Hematopoietic multipotent progenitor cell treated with erythropoietin and hydrocortisone succinate and interleukin-3 and kit ligand, for 6 days (in vitro differentiated cells): ENCODE results near the gene VCAN.
"Not testable (repeated sequence)": the region's sequence is repeated elsewhere in the genome, so short reads cannot be mapped to it uniquely, and the experiment has no call there.

Source experiments
- DNase-seq: peaks from one replicate; pipeline ENCODE4 v3.0.0-alpha.2; 2015

VCAN gene

GRCh38 chr5:83471405-83472212 lies at the start of gene VCAN:
VCAN (plus strand) TSS chr5:83471744; CDS start chr5:83483519, 11,775 bp downstream.
- DNase-seq: peak; percentile 9

GRCh38 chr5:83422284-83422683 lies 49.3 kb upstream of the VCAN start:
- DNase-seq: no peak

DNA sequence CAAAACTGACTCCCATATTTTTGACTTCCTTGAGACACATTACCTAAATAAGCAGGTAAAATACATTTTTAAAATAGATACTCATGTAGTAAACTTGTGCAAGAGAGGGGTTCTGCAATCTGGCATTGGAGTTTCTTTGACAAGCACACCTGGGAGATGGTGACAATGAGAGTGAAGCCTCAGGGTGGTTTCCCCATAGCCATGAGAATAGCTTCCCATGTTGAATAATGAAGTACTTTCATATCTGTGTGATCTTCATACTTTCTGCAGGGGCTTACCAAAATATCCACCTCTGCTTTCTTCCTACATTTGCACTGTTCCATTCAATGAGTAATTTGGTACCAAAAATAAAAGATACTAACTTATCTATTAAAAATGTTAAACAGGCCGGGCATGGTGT lies 44.7 kb upstream of the VCAN start:
- DNase-seq: no peak

DNA sequence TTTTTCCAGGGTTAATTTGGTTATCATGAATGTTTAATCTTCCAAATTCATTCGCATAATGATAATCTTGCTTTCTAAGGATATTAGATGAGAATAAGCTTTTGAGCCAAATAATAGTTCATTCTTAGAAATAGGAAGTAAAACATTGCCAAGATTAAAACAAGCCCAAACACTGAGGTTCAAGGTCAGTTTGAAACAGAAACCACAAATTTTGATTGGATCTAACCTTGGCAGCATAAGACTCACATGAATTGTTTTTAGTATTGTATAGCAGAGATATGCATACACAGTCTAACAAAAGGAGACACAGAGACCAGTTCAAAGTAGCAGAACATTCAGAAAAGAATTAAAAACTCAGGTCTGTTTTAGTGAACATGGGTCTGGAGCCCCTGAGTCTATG lies 43.4 kb upstream of the VCAN start:
- DNase-seq: peak; percentile 24

- DNase-seq: no peak
Measured at GRCh38 chr5:83428890-83429289, 42.7 kb upstream of the VCAN start.

DNA sequence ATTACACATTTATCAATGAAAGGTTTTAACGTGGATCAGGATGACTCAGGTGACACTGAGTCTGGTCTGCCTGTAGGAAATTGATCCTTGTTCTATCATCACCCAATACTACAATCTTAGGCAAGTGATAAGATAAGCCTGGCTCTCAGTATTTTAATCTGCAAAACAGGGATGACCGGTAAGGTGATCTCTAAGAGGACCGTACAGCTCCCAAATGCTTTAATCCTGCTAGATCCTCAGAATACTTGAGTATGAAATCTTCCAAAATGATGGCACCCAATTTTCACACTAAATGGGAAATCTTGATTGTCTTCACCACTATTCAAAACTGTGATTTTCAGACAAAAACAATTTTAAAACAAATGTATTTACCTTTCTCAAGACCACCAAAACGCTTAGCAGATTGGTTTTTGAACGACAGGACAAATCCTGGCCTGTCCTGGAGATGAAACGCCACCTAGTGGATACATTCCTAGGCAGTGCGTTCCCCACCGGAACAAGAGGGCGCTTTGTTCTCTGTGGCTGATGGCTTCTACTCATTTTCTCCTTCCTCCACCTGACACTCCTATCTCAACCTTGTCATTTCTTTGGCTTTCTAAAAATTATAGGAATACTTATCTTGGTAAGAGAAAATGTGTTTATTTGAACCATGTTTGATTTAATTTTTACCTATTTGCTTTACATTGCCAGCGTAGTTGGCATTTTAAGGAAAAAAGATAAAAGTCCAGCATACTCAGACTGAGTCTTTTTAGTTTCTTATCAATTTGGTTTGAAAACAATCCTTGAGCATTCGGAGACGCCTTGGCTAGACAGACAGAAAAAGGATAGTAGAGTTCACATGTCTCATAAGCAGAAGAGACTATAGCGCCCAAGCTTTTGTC lies 41.2 kb upstream of the VCAN start:
- DNase-seq: peak; percentile 93

GRCh38 chr5:83433891-83434290 lies 37.7 kb upstream of the VCAN start:
- DNase-seq: no peak

DNA sequence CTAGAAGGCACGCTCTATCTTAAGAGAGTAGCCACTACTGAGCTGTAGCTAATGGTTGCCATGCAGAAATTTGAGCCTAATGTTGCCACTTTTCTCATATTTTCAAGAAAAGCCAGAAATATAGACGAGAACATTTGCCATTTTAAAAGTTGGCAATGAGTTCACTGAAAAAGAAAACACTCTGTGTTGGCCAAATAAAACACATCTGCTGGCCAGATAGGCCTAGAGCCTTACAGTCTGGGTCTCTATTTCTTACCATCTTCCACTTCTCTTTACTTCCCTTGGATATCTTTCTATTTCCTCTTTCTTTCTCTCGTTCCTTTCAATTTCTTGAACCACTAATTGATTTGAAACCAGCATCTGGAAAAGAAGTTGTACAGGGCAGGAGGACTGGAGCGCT lies 36.6 kb upstream of the VCAN start:
- DNase-seq: no peak

- no peak for DNase-seq
Measured at GRCh38 chr5:83436276-83436675, 35.3 kb upstream of the VCAN start.

- DNase-seq: not testable (repeated sequence)
Measured at GRCh38 chr5:83437697-83438096, 33.8 kb upstream of the VCAN start.

- DNase-seq: no peak
Measured at GRCh38 chr5:83440826-83441225, 30.7 kb upstream of the VCAN start.

DNA sequence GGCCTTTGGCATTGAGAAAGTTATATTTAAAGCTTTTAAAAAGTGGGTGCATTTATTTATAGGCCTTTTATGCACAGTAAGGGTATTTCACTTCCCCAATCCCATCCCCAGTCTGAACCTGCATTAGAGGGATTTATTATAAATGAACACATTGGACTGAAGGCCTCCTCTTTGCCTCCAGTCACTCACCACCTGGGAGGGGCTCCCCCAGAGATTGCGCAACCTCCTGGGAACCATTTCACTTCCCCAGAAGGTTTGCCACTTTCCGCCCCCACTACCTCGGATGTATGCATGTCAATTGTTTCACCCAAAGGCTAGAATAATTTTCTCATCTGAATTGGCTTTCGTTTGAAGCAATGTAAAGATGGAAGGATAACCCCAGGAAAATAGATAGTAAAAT lies 29.8 kb upstream of the VCAN start:
- DNase-seq: no peak

DNA sequence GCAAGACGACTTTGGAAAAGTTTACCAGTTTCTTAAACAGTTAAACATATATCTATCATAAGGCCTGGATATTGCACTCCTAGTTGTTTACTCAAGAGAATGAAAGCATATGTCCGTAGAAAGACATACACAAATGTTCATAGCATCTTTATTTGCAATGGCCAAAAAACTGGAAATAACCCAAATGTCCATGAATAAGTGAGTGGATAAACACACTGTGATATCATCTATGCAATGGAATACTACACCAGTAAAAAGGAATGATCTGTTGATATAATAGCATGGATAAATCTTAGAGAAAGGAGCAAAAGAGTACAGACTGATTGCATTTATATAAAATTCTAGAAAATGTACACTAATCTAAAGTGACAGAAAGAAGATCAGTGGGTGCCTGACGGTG lies 28.0 kb upstream of the VCAN start:
- no peak for DNase-seq

GRCh38 chr5:83444445-83444844 lies 27.1 kb upstream of the VCAN start:
- no peak for DNase-seq

GRCh38 chr5:83446253-83446947 lies 25.1 kb upstream of the VCAN start:
- no peak for DNase-seq

DNA sequence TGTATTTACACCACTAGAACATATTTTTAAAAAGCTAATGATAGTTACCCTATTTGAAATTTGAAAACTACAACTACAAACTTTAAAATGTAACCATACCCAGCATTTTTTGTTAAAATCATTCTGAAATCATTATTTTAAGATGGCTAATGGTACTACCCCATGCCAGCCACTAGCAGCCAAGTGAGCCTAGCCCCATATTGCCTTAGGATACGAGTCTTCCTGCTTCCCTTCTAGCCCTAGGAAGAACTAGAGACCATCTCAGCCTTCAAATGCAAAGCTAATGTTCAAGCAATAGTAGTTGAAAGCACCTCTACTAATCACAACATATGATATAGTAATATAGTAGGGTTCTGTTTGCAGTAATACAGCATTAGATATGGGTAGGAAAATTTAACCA lies 24.0 kb upstream of the VCAN start:
- no peak for DNase-seq

DNA sequence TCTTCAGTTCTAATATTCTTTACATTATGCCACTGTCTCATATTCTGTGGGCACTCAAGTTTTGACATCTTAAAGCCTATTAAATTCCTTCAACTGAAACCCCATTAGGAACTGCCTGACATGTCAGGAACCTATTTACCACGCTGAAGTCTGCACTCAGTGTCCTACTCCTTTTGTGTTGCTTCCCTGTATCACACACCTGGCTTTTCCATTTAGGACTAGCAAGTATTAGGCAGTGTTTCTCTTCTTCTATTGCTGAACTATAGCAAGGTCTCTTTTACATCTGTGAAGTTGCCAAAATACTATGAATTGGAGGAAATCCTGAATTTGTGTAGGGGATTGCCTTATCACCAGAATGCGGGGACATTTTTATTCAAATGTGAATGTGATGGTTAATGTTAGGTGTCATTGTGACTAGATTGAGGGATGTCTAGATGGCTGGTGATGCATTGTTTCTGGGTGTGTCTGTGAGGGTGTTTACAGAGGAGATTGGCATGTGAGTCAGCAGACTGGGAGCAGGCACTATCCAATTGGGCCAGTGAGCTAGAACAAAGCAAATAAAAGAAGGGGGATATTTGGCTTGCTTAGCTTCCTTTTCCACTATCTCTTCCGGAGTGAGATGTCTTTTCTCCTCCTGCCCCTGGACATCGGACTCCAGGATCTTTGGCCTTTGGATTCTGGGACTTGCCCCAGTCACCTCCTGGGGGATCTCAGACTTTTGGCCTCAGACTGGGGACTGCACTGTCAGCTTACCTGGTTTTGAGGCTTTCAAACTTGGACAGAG lies 21.2 kb upstream of the VCAN start:
- DNase-seq: no peak

DNA sequence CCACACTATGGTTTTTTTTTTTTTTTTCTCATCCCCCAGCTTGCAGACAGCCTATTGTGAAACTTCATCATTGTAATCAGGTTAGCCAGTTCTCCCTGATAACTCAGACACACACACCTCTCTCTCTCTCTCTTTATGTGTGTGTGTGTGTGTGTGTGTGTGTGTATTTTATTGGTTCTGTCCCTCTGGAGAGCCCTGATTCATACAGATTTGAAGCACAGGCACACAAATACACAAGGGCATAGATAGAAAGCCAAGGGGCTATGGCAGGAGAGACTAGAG lies 20.6 kb upstream of the VCAN start:
- no peak for DNase-seq

GRCh38 chr5:83451955-83452354 lies 19.6 kb upstream of the VCAN start:
- DNase-seq: no peak

DNA sequence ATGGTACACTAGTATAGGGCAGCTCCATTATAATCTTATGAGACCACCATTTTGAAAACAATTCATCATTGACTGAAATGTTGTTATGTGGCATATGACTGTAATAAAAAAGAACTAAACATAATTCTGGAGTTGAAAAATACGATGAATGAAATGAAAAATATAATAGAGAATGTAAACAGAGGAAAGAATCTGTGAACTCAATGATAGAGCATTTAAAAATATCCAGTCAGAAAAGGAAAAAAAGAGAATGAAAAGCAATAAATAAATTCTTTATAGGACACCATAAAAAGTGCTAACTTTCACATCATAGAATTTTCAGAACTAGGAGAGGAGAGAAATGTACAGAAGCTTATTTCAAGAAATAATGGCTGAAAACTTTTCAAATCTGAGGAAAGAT lies 17.6 kb upstream of the VCAN start:
- no peak for DNase-seq

- no peak for DNase-seq
Measured at GRCh38 chr5:83464261-83464660, 7.3 kb upstream of the VCAN start.

DNA sequence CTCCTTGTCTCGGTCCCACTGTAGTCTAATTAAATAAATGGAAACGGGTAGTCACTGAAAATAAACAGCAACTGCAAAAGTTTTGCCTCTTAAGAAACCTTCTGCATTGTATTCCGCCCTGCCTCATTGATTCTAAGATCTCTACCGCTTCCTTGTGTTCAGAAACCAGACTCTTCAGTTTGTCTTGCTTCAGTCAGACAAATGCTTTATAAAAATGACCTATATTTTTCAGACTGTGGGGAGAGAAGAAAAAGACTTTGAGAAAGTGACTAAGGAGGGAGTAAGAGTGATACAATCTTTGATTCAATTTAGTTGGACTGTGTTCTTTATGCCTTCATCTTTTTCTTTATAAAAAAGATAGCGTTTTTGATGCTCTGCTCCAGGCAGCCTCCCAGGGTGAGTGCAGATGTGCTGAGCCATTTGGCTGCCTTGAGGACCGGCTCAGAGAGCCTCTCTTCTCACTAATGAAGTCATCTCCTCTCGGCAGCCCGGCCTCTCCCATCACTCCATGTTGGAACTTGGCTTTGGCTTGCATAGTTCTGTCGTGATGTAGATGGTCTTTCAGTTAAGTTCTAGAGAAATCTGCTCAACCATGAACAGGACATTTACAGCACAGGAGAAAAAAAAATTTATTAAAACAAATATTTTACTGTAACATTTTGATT lies 4.0 kb upstream of the VCAN start:
- no peak for DNase-seq
